Stimulated activated CD8-positive, alpha-beta memory T cell treated with anti-CD3 and anti-CD28 coated beads, Interleukin-7, amount 100 ng/mL, for 4 hours (primary cell): Measurements from ENCODE around the gene C12orf60.
"Not testable (repeated sequence)": the region's sequence is repeated elsewhere in the genome, so short reads cannot be mapped to it uniquely, and the experiment has no call there.

Source experiments
- DNase-seq, 2 donors: peaks; one replicate each; pipeline ENCODE4 v3.0.0-alpha.2; 2020; ENCODE audit warnings: low read depth in 2 of 2

Gene C12orf60, protein sequence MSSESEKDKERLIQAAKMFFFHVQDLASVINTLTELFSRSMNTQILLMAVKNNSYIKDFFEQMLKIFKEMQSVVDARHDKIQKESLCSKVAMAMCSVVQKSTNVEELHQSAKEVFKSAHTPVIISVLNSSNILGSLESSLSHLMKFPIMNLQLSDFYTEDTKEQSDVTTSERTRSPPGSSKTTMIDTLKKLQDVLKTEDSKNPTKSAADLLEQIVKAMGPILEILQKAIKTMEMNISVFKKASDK

GRCh38 chr12:14803011-14803829, at the start of gene C12orf60, which contains the start of gene WBP11:
Gene C12orf60, plus strand, starts transcription at chr12:14803670. Its CDS starts 19,266 bp downstream, at chr12:14822936.
Gene WBP11, minus strand, starts transcription at chr12:14803478. Its CDS starts 2,095 bp downstream, at chr12:14801383.
- peak; percentile 76 to 88 for DNase-seq

- no peak for DNase-seq
Measured at GRCh38 chr12:14756334-14757143, 46.9 kb upstream of the C12orf60 start.

DNA sequence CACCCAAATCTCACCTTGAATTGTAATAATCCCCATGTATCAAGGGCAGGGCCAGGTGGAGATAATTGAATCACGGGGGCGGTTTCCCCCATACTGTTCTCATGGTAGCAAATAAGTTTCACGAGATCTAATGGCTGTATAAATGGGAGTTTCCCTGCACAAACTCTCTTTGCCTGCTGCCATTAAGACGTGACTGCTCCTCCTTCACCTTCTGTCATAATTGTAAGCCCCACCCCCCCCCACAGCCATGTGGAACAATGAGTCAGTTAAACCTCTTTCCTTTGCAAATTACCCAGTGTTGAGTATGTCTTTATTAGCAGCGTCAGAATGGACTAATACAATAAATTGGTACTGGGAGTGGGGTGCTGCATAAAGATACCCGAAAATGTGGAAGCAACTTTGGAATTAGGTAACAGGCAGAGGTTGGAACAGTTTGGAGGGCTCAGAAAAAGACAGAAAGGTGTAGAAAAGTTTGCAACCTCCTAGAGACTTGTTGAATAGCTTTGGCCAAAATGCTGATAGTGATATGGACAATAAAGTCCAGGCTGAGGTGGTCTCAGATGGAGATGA, 43.7 kb upstream of the C12orf60 start:
- not testable (repeated sequence) for DNase-seq

DNA sequence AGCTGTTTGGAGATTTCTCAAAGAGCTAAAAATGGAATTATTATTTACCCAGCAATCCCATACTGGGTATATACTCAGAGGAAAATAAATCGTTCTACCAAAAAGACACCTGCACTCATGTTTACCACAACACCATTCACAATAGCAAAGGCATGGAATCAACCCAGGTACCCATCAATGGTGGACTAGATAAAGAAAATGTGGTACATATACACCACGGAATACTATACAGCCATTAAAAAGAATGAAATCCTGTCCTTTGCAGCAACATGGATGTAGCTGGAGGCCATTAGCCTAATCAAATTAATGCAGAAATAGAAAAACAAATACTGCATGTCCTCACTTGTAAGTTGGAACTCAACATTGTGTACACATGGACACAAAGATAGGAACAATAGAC, 38.1 kb upstream of the C12orf60 start:
- DNase-seq: no peak

DNA sequence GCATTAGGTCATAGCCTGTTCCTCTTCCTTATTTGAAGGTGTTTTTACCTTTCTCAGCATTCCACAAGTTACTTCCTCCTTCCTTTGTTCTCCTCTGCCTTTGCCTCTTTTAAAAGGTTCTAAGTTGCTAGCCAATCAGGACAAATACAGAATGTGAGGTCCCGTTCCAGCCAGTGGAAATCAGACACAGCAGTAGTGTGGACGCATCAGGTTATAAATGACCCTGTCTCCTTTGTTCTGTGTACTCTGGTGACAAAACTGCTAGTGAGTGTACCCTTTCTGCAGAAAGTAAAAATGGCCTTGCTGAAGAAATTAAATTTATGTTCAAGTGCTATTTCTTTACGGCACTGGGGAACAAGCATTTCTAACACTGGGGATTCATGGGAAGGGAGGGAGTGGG, 37.5 kb upstream of the C12orf60 start:
- DNase-seq: not testable (repeated sequence)

DNA sequence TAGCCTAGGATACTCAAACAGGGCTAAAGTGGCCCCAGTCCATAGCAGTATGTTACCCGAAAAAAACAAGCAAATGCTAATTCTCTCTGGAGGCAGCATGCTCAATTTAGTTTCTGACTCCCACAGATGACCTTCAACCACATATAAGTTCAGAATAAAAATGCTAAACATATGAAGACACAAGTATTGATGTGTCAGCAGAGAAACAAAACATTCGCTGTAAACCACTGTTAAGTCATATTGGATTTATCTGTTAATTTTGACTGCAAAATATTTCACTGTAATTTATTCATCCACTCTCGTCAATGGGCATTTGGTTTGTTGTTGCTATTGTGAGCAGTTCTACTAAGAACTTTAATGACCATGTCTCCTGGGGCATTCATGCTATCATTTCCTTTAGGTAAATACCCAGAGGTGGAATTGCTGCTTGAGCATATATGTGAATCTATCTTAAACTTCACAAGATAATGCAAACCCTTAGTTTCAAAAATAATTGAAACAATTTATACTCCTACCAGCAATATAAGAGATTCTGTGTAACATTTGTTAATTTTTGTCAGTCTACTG, 36.7 kb upstream of the C12orf60 start:
- no peak for DNase-seq

DNA sequence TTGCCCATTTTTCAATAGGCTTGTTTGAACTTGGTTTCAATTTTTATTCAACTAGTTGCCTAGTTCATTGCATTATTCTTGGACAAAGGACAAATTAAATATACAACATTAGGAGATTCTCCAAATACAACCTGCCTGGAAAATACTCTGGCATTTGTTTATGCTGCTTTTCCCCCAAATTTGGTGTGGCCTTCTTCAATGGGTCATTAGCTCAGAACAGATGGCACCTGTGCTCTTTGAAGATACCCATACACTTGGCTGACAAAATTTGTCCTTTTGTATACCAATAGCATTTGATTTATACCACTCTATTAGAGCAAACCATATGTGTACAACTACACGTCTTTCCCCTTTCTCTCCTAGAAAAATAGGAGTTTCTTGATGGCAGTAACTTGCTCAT, 35.9 kb upstream of the C12orf60 start:
- DNase-seq: no peak

- DNase-seq: peak; percentile 9 to 10
Measured at GRCh38 chr12:14768823-14769405, 34.6 kb upstream of the C12orf60 start.

DNA sequence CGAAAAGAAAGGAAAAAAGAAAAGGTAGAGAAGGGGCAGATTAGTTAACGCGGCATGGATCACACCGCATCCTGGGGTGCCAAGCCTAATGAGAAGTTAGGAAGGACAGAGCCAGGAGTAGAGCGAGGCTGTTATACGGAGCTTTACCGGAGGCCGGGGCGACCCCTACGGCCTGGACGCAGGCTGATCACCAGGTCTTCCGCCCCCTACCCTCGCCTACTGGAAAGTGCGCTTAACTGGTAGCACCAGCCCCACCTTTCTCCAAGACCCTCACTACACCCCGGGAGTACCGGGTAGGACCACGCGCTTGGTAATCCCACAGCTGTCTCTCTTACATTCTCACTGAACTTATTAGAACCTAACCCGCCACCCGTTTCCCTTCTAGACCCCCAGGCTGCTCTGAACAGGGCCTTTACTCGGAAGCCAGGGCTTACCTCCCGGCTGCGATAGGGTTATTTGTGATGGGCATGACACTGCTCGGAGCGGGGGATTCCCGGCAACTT, 34.0 kb upstream of the C12orf60 start:
- no peak for DNase-seq

DNA sequence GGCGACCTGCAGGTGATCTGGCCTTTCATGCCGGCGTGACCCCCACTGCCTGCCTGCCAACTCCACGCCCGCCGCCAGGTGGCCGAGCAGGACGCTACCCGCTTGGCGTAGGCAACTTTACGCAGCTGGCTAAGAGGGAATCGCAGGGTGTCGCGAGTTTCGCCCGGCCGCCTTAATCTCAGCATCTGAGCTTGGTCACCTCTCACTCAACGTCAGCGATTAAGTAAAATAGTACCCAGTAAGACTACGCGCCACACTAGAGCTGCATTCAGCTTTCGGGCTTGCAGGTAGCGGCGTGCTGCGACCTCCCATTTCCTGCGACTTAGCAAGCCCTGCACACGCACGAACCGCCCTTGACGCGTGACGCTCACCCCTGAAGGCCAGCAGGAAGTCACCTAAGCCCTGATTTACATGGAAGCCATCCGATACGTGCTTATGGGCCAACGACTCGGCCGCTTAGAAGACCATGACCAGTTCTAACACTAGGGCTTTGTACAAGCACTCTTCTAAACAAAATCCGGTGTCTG, 33.4 kb upstream of the C12orf60 start:
- DNase-seq: peak; percentile 75 to 82

DNA sequence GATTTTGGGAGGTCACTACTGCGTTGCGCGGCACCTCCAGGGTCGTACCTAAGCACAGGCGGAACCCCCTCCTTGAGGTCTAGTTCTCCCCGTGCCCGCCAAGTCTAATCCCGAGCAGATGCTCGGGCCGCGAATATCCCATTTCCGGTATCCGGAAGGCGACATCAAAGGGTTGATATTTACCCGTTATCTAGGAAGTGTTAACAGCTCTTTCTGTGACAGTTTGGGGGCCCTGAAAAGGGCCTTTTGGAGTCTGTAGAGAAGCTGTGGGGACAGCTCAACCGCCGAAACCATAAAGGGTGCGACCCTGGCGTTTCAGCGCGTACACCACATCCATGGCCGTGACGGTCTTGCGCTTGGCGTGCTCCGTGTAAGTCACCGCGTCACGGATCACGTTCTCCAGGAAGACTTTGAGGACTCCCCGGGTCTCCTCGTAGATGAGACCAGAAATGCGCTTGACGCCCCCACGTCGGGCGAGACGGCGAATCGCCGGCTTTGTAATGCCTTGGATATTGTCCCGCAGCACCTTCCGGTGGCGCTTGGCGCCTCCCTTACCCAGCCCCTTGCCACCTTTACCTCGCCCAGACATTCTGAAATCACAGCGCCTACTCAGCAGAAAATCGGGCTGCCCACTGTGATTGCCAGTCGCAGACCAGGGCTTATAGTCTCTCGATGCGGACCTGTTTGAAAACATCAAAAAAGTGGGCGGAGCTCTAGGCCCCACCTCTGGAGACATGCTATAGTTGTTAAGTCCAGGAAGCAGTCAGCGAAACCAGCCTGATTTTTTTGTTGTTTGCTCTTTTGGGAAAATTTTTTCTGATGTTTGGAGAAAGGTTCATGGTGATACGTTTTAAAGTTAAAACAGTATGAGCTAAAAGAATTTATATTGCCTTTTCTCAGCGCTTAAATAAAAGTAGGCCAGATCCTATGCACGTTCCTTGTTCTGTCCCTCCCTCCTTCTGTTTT, 32.7 kb upstream of the C12orf60 start:
- peak; percentile 81 to 93 for DNase-seq

- peak in 1 of 2 donors; percentile 29 for DNase-seq
Measured at GRCh38 chr12:14771651-14772137, 31.8 kb upstream of the C12orf60 start.

DNA sequence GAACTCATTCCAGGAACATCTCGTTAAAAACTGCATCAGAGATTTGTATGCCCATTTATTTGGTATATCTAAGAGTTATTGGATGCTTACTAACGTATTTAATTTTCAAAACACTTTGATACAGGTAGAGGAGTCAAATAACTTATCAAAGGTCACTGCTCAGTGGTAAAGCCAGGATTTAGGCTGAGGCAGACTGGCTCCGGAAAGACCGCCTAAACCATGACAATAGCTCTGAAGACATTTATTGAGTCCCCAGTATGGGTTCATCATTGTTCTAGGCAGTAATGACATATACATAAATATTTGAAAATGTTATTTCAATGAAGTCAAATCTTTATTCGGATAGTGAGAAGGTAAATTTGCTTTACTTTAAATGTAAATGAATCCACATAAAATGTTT, 30.5 kb upstream of the C12orf60 start:
- no peak for DNase-seq

DNA sequence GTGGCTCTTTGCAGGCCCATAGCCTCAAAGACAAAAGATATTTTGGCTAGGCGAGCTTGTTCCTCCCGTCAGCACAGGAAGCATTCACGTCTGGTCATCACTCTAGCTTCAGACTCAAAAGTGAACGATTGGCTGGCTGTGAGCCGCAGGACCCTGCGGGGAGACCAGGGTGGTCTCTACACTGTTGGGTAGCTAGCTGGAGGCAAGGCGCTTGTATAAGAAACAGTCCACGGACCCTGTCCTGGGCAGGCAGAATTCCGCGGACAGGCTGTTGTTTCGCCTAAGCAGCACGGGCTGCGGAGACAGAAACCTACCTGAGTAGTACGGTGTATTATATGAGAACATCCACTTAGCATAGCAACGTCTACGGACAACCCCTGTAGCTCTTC, 29.8 kb upstream of the C12orf60 start:
- peak in 1 of 2 donors; percentile 5 for DNase-seq

- DNase-seq: peak; percentile 79 to 82
Measured at GRCh38 chr12:14774074-14774905, 29.2 kb upstream of the C12orf60 start.

- DNase-seq: peak in 1 of 2 donors; percentile 4
Measured at GRCh38 chr12:14774906-14775635, 28.4 kb upstream of the C12orf60 start.

DNA sequence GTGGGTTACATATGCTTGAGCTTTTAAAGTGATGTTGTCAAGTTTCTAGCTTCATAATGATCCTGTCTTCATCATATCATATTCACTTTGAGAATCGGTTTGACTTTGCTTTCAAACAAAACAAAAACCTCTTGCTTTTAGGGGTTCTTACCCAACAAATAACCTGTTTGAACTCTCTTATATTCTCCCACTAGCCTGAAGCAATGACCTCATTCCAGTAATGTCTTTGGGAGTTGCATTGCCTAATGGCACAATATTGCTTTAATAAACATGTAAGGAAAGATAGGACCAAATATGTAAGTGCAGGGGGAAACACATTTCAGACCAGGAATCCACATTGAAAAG, 27.9 kb upstream of the C12orf60 start:
- DNase-seq: no peak
